CD14-positive monocyte (primary cell): Measurements from ENCODE around the gene HUWE1. TPM values are rescaled to one million over a fixed set of nuclear protein-coding genes. Genes with fewer than 3 reads are reported as not detected.
"Not testable (repeated sequence)": the region's sequence is repeated elsewhere in the genome, so short reads cannot be mapped to it uniquely, and the experiment has no call there.

Source experiments
- DNase-seq, 3 donors: peaks; one replicate each; pipeline ENCODE4 v3.0.0-alpha.2; 2011 to 2022
- H2AFZ ChIP-seq: 2 replicates; pipeline ENCODE4 v1.6.0; 2012; ENCODE audit warnings: mild to moderate bottlenecking, low read depth, low read length, inconsistent platforms; ENCODE audit not compliant: insufficient read depth, poor library complexity, severe bottlenecking
- H3K27ac ChIP-seq, 2 donors: 1 replicate in 1 of 2; 2 replicates in 1 of 2; pipeline ENCODE4 v1.5.1; 2012 to 2013; ENCODE audit warnings: low read length in 2 of 2, control low read depth in 1 of 2, inconsistent platforms in 1 of 2, low read depth in 1 of 2, mild to moderate bottlenecking in 1 of 2
- H3K27me3 ChIP-seq, 2 donors: one replicate each; pipeline versions ENCODE4 v1.6.0 to v1.6.1; 2011 to 2013; ENCODE audit warnings: low read length in 2 of 2; ENCODE audit not compliant: control insufficient read depth in 2 of 2, insufficient read depth in 2 of 2
- H3K36me3 ChIP-seq, 2 donors: replicated peaks in 1 of 2; 1 replicate in 1 of 2; 2 replicates in 1 of 2; pipeline versions ENCODE4 v1.5.1 to v1.6.1; 2012 to 2013; ENCODE audit warnings: low read length in 2 of 2, control low read depth in 1 of 2, inconsistent platforms in 1 of 2, mild to moderate bottlenecking in 1 of 2; ENCODE audit not compliant: insufficient read depth in 2 of 2, control insufficient read depth in 1 of 2
- H3K4me1 ChIP-seq, 2 donors: 1 replicate in 1 of 2; 2 replicates in 1 of 2; pipeline versions ENCODE4 v1.5.1 to v1.6.1; 2012 to 2013; ENCODE audit warnings: low read length in 2 of 2, control low read depth in 1 of 2, inconsistent platforms in 1 of 2, mild to moderate bottlenecking in 1 of 2, moderate library complexity in 1 of 2; ENCODE audit not compliant: insufficient read depth in 2 of 2, control insufficient read depth in 1 of 2
- H3K4me2 ChIP-seq: replicated peaks from 2 replicates; pipeline ENCODE3; 2012; ENCODE audit warnings: low read length, moderate library complexity, mild to moderate bottlenecking; ENCODE audit not compliant: poor library complexity, severe bottlenecking; ENCODE audit errors: extremely low read depth
- H3K4me3 ChIP-seq, 3 experiments: fragments of 200-600 bp in 1 of 3; sonication (generic) in 1 of 3; replicated peaks in 1 of 3; 1 replicate in 2 of 3; 2 replicates in 1 of 3; pipeline ENCODE4 v1.5.1; 2011 to 2013; ENCODE audit warnings: low read length in 3 of 3, mild to moderate bottlenecking in 3 of 3, control low read depth in 2 of 3, low read depth in 2 of 3, inconsistent platforms in 1 of 3, moderate library complexity in 1 of 3
- H3K79me2 ChIP-seq: 2 replicates; pipeline ENCODE4 v1.6.0; 2012; ENCODE audit warnings: mild to moderate bottlenecking, control low read depth, inconsistent platforms, low read length, moderate library complexity; ENCODE audit not compliant: insufficient read depth
- H3K9ac ChIP-seq: 2 replicates; pipeline ENCODE4 v1.6.0; 2017; ENCODE audit warnings: low read length, mild to moderate bottlenecking; ENCODE audit not compliant: insufficient read depth, poor library complexity, severe bottlenecking
- H3K9me3 ChIP-seq, 2 donors: replicated peaks in 1 of 2; 1 replicate in 1 of 2; 2 replicates in 1 of 2; pipeline versions ENCODE4 v1.5.1 to v1.6.1; 2012 to 2013; ENCODE audit warnings: low read length in 2 of 2, control low read depth in 1 of 2; ENCODE audit not compliant: control insufficient read depth in 1 of 2, insufficient read depth in 1 of 2
- H4K20me1 ChIP-seq: 2 replicates; pipeline ENCODE4 v1.6.0; 2012; ENCODE audit warnings: mild to moderate bottlenecking, low read length, control low read depth, moderate library complexity; ENCODE audit not compliant: insufficient read depth
- H3K27ac Mint-ChIP-seq, 7 donors: one replicate each; pipeline ENCODE4 v1.8.0; 2020; ENCODE audit warnings: mild to moderate bottlenecking in 7 of 7, mixed read lengths in 7 of 7, moderate library complexity in 6 of 7, inconsistent platforms in 2 of 7
- H3K27me3 Mint-ChIP-seq, 3 donors: one replicate each; pipeline ENCODE4 v1.8.0; 2021 to 2022; ENCODE audit warnings: low read depth in 3 of 3, mild to moderate bottlenecking in 3 of 3, mixed read lengths in 3 of 3, moderate library complexity in 3 of 3, inconsistent platforms in 1 of 3
- H3K36me3 Mint-ChIP-seq, 2 donors: one replicate each; pipeline ENCODE4 v1.8.0; 2020; ENCODE audit warnings: mixed read lengths in 2 of 2, inconsistent platforms in 1 of 2, mild to moderate bottlenecking in 1 of 2
- H3K4me1 Mint-ChIP-seq: one replicate; pipeline ENCODE4 v1.8.0; 2020; ENCODE audit warnings: mild to moderate bottlenecking, mixed read lengths
- H3K4me3 Mint-ChIP-seq, 2 donors: one replicate each; pipeline ENCODE4 v1.8.0; 2020; ENCODE audit warnings: mild to moderate bottlenecking in 2 of 2, mixed read lengths in 2 of 2, moderate library complexity in 1 of 2
- H3K9me3 Mint-ChIP-seq, 7 donors: one replicate each; pipeline ENCODE4 v1.8.0; 2020 to 2022; ENCODE audit warnings: mixed read lengths in 7 of 7, mild to moderate bottlenecking in 6 of 7, moderate library complexity in 6 of 7, inconsistent platforms in 2 of 7
- WGBS: methylation state at CpG from one replicate; pipeline ENCODE4 v1.1.5; 2013; ENCODE audit warnings: missing lambda C conversion rate; ENCODE audit not compliant: insufficient coverage; 5-methylcytosine and 5-hydroxymethylcytosine counted together
- intact Hi-C, 2 donors: fragments of 100-400 bp; cut with micrococcal nuclease; formaldehyde crosslinking; loops; one replicate each; pipeline versions ENCODE4 v1.15.0 to v1.15.1; 2023
- polyA plus RNA-seq, 3 donors: library from polyadenylated mRNA; depleted of rRNA in 1 of 3; unstranded in 2 of 3; stranded (reverse) in 1 of 3; fragments of 300-500 nt in 2 of 3; fragments of >200 nt in 1 of 3; fragmentation: Illumina TruSeq in 2 of 3; gene quantifications; 1 replicate in 2 of 3; 2 replicates in 1 of 3; pipeline ENCODE4 v1.2.3, GENCODE V29; 2012 to 2021
- TF ChIP-seq, protein P1 (sequence below): fragments of 200-600 bp; IDR thresholded peaks from one replicate; pipeline ENCODE4 v1.8.0; 2022; ENCODE audit warnings: antibody characterized with exemption, mild to moderate bottlenecking

The HUWE1 gene
- polyA plus RNA-seq, 3 donors, result 1.8 to 31.1 (median 4.3) TPM

DNA sequence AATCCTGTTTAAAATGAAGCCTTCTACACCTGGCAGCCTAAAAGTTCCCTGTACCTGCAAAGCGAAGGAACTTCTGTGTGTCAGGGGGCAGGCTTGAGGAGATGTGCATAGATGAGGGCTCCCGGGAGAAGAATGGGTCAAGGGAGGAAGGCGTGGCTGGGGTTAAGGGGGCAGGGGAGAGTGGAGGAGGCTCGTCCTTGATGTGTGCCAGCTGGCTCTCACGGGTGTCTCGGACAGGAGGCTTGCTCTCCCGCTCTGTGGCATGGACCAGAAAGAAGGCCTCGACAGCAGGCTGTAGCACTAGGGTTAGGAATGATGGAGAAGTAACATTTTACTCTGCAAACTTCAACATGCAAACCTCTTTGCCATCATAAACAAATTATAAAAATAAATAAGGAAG, 147.7 kb downstream of the HUWE1 start:
- Histone ChIP-seq H3K27me3 (no peaks in the 10 kb centered on the region), H3K9ac (no peak overlapping the region), H3K36me3 (peaks cover 81 to 100% of the 10 kb centered on the region in 2 donors), H3K79me2 (no peaks in the 10 kb centered on the region), H3K4me2 (no peak overlapping the region), H3K9me3 (no peaks in the 10 kb centered on the region), H3K4me1 (no peaks in the 10 kb centered on the region), H2AFZ (no peak overlapping the region), H3K27ac (no peak overlapping the region), H4K20me1 (no peaks in the 10 kb centered on the region), H3K4me3 (no peak overlapping the region)
- Mint-ChIP-seq H3K4me1 (no peaks in the 10 kb centered on the region), H3K4me3 (no peak overlapping the region), H3K36me3 (peaks cover 67 to 92% of the 10 kb centered on the region in 2 donors), H3K27me3 (peaks cover 0 to 8% (median 0%) of the 10 kb centered on the region in 3 donors), H3K9me3 (no peaks in the 10 kb centered on the region), H3K27ac (no peak overlapping the region)
- intact Hi-C loops, result no loop called here
- TF ChIP-seq, protein P1, sequence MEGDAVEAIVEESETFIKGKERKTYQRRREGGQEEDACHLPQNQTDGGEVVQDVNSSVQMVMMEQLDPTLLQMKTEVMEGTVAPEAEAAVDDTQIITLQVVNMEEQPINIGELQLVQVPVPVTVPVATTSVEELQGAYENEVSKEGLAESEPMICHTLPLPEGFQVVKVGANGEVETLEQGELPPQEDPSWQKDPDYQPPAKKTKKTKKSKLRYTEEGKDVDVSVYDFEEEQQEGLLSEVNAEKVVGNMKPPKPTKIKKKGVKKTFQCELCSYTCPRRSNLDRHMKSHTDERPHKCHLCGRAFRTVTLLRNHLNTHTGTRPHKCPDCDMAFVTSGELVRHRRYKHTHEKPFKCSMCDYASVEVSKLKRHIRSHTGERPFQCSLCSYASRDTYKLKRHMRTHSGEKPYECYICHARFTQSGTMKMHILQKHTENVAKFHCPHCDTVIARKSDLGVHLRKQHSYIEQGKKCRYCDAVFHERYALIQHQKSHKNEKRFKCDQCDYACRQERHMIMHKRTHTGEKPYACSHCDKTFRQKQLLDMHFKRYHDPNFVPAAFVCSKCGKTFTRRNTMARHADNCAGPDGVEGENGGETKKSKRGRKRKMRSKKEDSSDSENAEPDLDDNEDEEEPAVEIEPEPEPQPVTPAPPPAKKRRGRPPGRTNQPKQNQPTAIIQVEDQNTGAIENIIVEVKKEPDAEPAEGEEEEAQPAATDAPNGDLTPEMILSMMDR, result no peak
- DNase-seq, result no peak
- WGBS, result 92% methylated on average over 2 of the region's 8 CpGs

DNA sequence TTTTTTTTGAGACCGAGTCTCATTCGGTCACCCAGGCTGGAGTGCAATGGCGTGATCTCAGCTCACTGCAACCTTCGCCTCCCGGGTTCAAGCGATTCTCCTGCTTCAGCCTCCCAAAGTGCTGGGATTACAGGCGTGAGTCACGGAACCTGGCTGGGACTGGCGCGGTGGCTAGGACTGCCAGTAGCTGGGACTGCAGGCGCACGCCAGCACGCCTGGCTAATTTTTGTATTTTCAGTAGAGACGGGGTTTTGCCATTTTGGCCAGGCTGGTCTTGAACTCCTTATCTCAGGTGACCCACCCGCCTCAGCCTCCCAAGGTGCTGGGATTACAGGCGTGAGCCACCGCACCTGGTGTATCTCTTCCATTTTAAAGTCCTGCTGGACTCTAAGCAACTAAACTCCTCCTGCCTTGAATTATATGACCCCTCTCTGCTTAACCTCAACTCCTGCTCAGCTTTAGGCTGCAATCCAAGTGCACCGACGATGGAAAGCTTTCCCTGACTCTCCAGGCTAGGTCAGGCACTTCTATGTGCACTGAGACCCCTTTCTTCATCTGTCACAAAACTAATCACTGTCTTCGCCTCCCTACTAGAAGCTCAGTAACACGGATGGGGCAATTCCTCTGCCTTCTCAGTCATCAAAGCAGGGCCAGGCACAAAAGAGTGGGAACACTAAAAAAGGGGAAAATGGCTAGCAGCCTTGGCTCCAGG, 155.1 kb downstream of the HUWE1 start:
- H3K27me3 Mint-ChIP-seq, H3K79me2 ChIP-seq, H3K4me3 ChIP-seq, intact Hi-C loops, H3K9ac ChIP-seq, H3K27me3 ChIP-seq, DNase-seq, H3K4me1 Mint-ChIP-seq, H2AFZ ChIP-seq, H3K4me1 ChIP-seq, H3K27ac Mint-ChIP-seq, H3K4me2 ChIP-seq, H3K27ac ChIP-seq, H4K20me1 ChIP-seq, H3K4me3 Mint-ChIP-seq: not testable (repeated sequence)
- peaks cover 8 to 22% (median 16%) of the 10 kb centered on the region in 7 donors for H3K9me3 Mint-ChIP-seq
- 91% methylated on average over 10 of the region's 21 CpGs for WGBS
- peaks cover 31 to 36% of the 10 kb centered on the region in 2 donors for H3K36me3 Mint-ChIP-seq
- peaks cover 27 to 36% of the 10 kb centered on the region in 2 donors for H3K36me3 ChIP-seq
- peaks cover 8 to 12% of the 10 kb centered on the region in 2 donors for H3K9me3 ChIP-seq
